Measurements from ENCODE around the gene NEB.
"Not testable (repeated sequence)": the region's sequence is repeated elsewhere in the genome, so short reads cannot be mapped to it uniquely, and the experiment has no call there.

NEB gene

GRCh38 chr2:151614606-151615306, 119.5 kb downstream of the NEB start:
- no peak overlapping the region for H3K4me3 ChIP-seq (ENCODE audit: control insufficient read depth, low read depth, low read length)
- TF ChIP-seq, protein P1, sequence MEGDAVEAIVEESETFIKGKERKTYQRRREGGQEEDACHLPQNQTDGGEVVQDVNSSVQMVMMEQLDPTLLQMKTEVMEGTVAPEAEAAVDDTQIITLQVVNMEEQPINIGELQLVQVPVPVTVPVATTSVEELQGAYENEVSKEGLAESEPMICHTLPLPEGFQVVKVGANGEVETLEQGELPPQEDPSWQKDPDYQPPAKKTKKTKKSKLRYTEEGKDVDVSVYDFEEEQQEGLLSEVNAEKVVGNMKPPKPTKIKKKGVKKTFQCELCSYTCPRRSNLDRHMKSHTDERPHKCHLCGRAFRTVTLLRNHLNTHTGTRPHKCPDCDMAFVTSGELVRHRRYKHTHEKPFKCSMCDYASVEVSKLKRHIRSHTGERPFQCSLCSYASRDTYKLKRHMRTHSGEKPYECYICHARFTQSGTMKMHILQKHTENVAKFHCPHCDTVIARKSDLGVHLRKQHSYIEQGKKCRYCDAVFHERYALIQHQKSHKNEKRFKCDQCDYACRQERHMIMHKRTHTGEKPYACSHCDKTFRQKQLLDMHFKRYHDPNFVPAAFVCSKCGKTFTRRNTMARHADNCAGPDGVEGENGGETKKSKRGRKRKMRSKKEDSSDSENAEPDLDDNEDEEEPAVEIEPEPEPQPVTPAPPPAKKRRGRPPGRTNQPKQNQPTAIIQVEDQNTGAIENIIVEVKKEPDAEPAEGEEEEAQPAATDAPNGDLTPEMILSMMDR (conservative IDR thresholded peaks at IDR 0.05; ENCODE audit: control insufficient read depth, insufficient read depth, low read depth, low read length): no peak
- no peak for DNase-seq (ENCODE audit: low read depth)

DNA sequence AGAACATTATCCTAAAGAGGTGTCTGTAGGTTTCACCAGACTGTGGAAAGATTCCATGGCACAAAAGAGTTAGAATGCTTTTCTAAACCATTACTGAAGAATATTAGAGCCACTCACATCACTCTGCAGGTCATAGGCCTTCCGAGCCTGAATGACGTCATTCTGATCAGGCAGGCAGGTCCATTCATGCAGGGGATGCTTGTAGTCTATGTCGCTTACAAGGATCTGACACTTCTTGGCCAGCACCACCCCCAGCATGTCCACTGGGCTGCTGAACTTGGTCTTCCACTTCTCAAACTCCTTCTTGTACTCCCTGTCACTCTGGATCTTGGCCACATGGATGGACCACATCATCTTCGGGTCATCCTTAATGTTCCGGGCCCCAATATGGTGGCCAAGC, 120.1 kb downstream of the NEB start:
- no peak for DNase-seq (ENCODE audit: low read depth)
- TF ChIP-seq, protein P1 (conservative IDR thresholded peaks at IDR 0.05; ENCODE audit: control insufficient read depth, insufficient read depth, low read depth, low read length): no peak
- H3K4me3 ChIP-seq (ENCODE audit: control insufficient read depth, low read depth, low read length): no peak overlapping the region

DNA sequence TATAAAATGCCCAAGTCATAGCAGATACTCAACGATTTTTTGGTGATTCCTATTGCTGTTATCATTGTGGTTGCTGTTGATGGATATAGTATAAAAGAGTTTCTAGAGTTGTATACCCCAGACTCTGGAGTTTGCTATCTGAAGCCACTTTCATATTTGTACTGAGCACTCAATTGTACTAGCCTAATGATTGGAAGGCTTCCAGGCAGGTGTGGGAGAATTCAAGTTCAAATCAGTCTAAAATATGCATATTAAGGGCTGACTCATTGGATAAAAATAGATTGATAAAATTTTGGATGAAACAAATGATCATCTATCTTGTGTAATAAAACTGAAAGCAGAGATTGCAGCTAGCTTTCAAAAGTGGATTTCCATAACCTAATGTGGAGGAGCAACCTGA, 122.9 kb downstream of the NEB start:
- H3K4me3 ChIP-seq (ENCODE audit: control insufficient read depth, low read depth, low read length): no peak overlapping the region
- TF ChIP-seq, protein P1 (conservative IDR thresholded peaks at IDR 0.05; ENCODE audit: control insufficient read depth, insufficient read depth, low read depth, low read length): no peak
- no peak for DNase-seq (ENCODE audit: low read depth)

DNA sequence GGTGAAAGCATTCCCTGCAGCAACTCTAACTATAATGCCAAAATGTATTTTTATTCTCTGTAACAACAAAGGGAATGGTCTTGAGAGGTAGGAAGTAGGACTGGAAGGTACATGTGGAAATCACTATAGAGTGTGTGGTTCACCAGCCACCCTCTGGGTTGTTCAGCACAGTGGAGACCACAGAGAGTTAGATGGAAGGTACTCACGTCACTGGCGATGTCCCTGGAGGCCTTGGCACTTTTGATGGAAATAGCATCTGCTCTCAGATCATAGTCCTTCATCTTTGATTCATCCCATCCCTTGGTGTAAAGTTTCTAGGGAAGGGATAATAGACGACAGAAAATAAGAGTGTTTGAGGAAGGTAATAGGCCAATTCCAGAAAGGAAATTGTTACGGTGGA, 124.0 kb downstream of the NEB start:
- no peak overlapping the region for H3K4me3 ChIP-seq (ENCODE audit: control insufficient read depth, low read depth, low read length)
- no peak for DNase-seq (ENCODE audit: low read depth)
- TF ChIP-seq, protein P1 (conservative IDR thresholded peaks at IDR 0.05; ENCODE audit: control insufficient read depth, insufficient read depth, low read depth, low read length): no peak

DNA sequence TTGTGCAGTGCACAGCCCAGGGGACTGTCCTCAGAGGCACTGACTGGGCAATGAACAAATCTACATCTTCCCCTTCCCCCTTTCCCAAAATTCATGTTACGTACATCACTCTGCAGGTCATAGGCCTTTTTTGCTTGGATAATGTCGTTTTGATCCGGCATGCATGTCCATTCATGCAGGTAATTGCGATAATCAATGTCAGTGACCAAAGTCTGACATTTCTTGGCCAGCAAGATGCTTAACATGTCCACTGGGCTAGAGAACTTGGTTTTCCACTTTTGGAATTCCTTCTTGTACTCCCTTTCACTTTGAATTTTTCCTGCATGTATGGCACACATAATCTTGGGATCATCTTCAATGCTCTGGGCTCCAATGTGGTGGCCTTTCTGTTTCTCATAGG, 124.6 kb downstream of the NEB start:
- no peak overlapping the region for H3K4me3 ChIP-seq (ENCODE audit: control insufficient read depth, low read depth, low read length)
- no peak for DNase-seq (ENCODE audit: low read depth)
- TF ChIP-seq, protein P1 (conservative IDR thresholded peaks at IDR 0.05; ENCODE audit: control insufficient read depth, insufficient read depth, low read depth, low read length): no peak

- H3K4me3 ChIP-seq (ENCODE audit: control insufficient read depth, low read depth, low read length); DNase-seq (ENCODE audit: low read depth): not testable (repeated sequence)
Measured at GRCh38 chr2:151607459-151608424, 126.5 kb downstream of the NEB start.

DNA sequence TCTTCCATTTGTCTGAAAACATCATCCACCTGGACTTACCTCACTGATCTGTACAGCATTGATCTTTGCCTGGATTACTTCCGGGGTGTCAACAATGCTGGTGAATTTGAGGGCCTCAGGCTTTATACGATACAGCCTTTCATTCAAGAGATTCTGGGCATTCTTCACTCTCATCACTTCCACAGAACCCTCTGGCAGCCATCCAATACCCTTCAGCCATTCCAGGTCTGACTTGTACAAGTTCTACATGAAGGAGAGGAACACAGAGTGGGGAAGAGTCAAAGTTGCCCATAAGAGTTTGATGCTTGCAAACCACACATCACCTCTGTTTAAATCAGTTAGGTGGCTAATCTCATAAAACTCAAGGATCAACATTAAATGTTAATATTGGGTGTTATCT, 130.7 kb downstream of the NEB start:
- DNase-seq (ENCODE audit: low read depth); H3K4me3 ChIP-seq (ENCODE audit: control insufficient read depth, low read depth, low read length): not testable (repeated sequence)

- DNase-seq (ENCODE audit: low read depth); H3K4me3 ChIP-seq (ENCODE audit: control insufficient read depth, low read depth, low read length): not testable (repeated sequence)
Measured at GRCh38 chr2:151602402-151602801, 131.9 kb downstream of the NEB start.

DNA sequence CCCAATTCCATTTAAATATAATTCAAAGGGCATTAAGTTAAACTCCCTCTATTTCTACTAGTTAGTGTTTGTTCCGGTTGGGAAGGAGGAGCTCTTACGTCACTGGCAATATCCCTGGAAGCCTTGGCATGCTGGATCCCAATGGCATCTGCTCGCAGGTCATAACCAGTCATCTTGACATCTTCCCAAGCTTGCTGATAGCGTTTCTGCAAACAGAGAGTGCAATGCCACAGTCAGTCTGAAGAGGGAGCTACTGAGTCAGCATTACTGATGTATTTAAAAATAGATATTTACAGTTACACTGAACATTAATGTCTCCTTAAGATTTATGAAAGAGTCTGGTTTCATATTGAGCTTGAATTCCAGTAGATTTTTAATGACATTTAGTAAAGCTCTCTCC, 132.5 kb downstream of the NEB start:
- not testable (repeated sequence) for H3K4me3 ChIP-seq (ENCODE audit: control insufficient read depth, low read depth, low read length); DNase-seq (ENCODE audit: low read depth)

GRCh38 chr2:151596903-151597608, 137.2 kb downstream of the NEB start:
- H3K4me3 ChIP-seq (ENCODE audit: control insufficient read depth, low read depth, low read length); DNase-seq (ENCODE audit: low read depth): not testable (repeated sequence)

- not testable (repeated sequence) for DNase-seq (ENCODE audit: low read depth)
Measured at GRCh38 chr2:151591908-151592255, 142.4 kb downstream of the NEB start.

More at GRCh38 chr2:151591908-151592255, 142.4 kb downstream of the NEB start:
- H3K4me3 ChIP-seq (ENCODE audit: control insufficient read depth, low read depth, low read length): not testable (repeated sequence)
